ENCODE data around the gene NUTF2. TPM values are rescaled to one million over a fixed set of nuclear protein-coding genes. Genes with fewer than 3 reads are reported as not detected.

The NUTF2 gene
- total RNA-seq, 2 donors from 2014 or later = 58.3 to 108 TPM

- no peaks in the 10 kb centered on the region for H3K9me3 ChIP-seq
- H3K36me3 ChIP-seq = no peaks in the 10 kb centered on the region
- H3K27ac ChIP-seq = no peak overlapping the region
- TF ChIP-seq CTCF (IDR thresholded peaks at IDR 0.05) = no peak
- no peaks in the 10 kb centered on the region for H3K4me1 ChIP-seq
- no peak overlapping the region for H3K4me3 ChIP-seq
- intact Hi-C loops (cut with DNase I) = no loop called here
- no peak overlapping the region for H3K9ac ChIP-seq (ENCODE audit: low read depth in 2 of 2, low read length in 2 of 2)
- DNase-seq = no peak
- no peaks in the 10 kb centered on the region for H3K27me3 ChIP-seq
These were observed 71.1 kb downstream of the NUTF2 start for GRCh38 chr16:67917852-67918236.

GRCh38 chr16:67919622-67920221, 73.0 kb downstream of the NUTF2 start:
- Histone ChIP-seq H3K9me3 (no peaks in the 10 kb centered on the region), H3K36me3 (no peaks in the 10 kb centered on the region), H3K4me3 (no peak overlapping the region), H3K27ac (no peak overlapping the region), H3K4me1 (no peaks in the 10 kb centered on the region), H3K9ac (ENCODE audit: low read depth in 2 of 2, low read length in 2 of 2) (no peak overlapping the region), H3K27me3 (no peaks in the 10 kb centered on the region)
- no peak for TF ChIP-seq CTCF (IDR thresholded peaks at IDR 0.05)
- DNase-seq = no peak
- intact Hi-C loops (cut with DNase I) = loop anchor here (10.0 kb wide), 1 partner anchor 105 kb away; no protein-coding TSS in a partner anchor

Other genes with a start within 250 kb of the NUTF2 start
- gene CARMIL2, start 201.8 kb upstream of the NUTF2 start, total RNA-seq = 1 to 10 TPM; 1.9 to 2.5 TPM
- 10 to 100 TPM; 11.8 to 27.5 TPM for gene ACD, start 186.7 kb upstream of the NUTF2 start, total RNA-seq
- 10 to 100 TPM in 1 of 2 donors, 1 to 10 TPM in 1; 4.6 to 10.3 TPM for gene PARD6A, start 186.0 kb upstream of the NUTF2 start, total RNA-seq
- 10 to 100 TPM in 1 of 2 donors, 1 to 10 TPM in 1; 9.1 to 13.0 TPM for gene ENKD1, start 180.2 kb upstream of the NUTF2 start, total RNA-seq
- 1 to 10 TPM; 1.1 to 1.4 TPM for gene C16orf86, start 180.1 kb upstream of the NUTF2 start, total RNA-seq
- gene GFOD2, start 127.6 kb upstream of the NUTF2 start, total RNA-seq = 10 to 100 TPM; 22.1 to 33.8 TPM
- 10 to 100 TPM; 14.7 to 22.5 TPM for gene RANBP10, start 40.4 kb upstream of the NUTF2 start, total RNA-seq
- gene TSNAXIP1, start 40.0 kb upstream of the NUTF2 start, total RNA-seq = under 1 TPM; 0.13 to 0.30 TPM
- 10 to 100 TPM; 22.0 to 33.2 TPM for gene THAP11, start 4.6 kb upstream of the NUTF2 start, total RNA-seq
- 10 to 100 TPM; 25.6 to 38.9 TPM for gene CENPT, start 760 bp downstream of the NUTF2 start, total RNA-seq
- 10 to 100 TPM; 58.6 to 96.5 TPM for gene EDC4, start 26.1 kb downstream of the NUTF2 start, total RNA-seq
- gene NRN1L, start 38.0 kb downstream of the NUTF2 start, total RNA-seq = under 1 TPM; 0.93 to 0.96 TPM
- 10 to 100 TPM; 24.5 to 34.7 TPM for gene PSKH1, start 46.3 kb downstream of the NUTF2 start, total RNA-seq
- 1 to 10 TPM in 1 of 2 donors, under 1 TPM in 1; 0.64 to 2.2 TPM for gene CTRL, start 84.9 kb downstream of the NUTF2 start, total RNA-seq
- 100 to 1,000 TPM; 120 to 124 TPM for gene PSMB10, start 89.9 kb downstream of the NUTF2 start, total RNA-seq
- gene LCAT, start 97.2 kb downstream of the NUTF2 start, total RNA-seq = 1 to 10 TPM; 3.4 to 3.6 TPM
- 10 to 100 TPM in 1 of 2 donors, 1 to 10 TPM in 1; 8.7 to 17.0 TPM for gene SLC12A4, start 121.7 kb downstream of the NUTF2 start, total RNA-seq
- not detected for gene DPEP3, start 133.6 kb downstream of the NUTF2 start, total RNA-seq
- gene DPEP2, start 152.6 kb downstream of the NUTF2 start, total RNA-seq = under 1 TPM; 0.88 to 0.96 TPM
- not detected for gene DPEP2NB, start 169.0 kb downstream of the NUTF2 start, total RNA-seq
- 10 to 100 TPM in 1 of 2 donors, 1 to 10 TPM in 1; 6.8 to 10.7 TPM for gene DDX28, start 176.3 kb downstream of the NUTF2 start, total RNA-seq
- gene DUS2, start 176.4 kb downstream of the NUTF2 start, total RNA-seq = 10 to 100 TPM; 13.1 to 24.6 TPM
- gene NFATC3, start 238.4 kb downstream of the NUTF2 start, total RNA-seq = 10 to 100 TPM; 22.5 to 29.3 TPM

Data from colonic mucosa (tissue), 4 donors.